Gastrocnemius medialis (tissue), 4 donors: ENCODE data around the gene HSF2BP. TPM values are rescaled to one million over a fixed set of nuclear protein-coding genes. Genes with fewer than 3 reads are reported as not detected.

Experiments
- ATAC-seq, 2 donors: fragments of 150-250 bp; one replicate each; pipeline ENCODE4 v1.9.1; 2016
- DNase-seq, 2 donors: peaks; one replicate each; pipeline ENCODE4 v3.0.0-alpha.2; 2019
- H3K27ac ChIP-seq, 4 donors: fragments of 200-600 bp; sonication (generic); 1 replicate in 1 of 4; 2 replicates in 3 of 4; pipeline ENCODE4 v1.5.1; 2016 to 2018; ENCODE audit warnings: mild to moderate bottlenecking in 2 of 4, moderate library complexity in 1 of 4
- H3K27me3 ChIP-seq, 3 donors: fragments of 200-600 bp; sonication (generic) in 2 of 3; 1 replicate in 1 of 3; 2 replicates in 2 of 3; pipeline versions ENCODE4 v1.5.1 to v1.6.0; 2016 to 2019; ENCODE audit warnings: mild to moderate bottlenecking in 1 of 3, moderate library complexity in 1 of 3
- H3K36me3 ChIP-seq, 2 donors: fragments of 200-600 bp; sonication (generic) in 1 of 2; one replicate each; pipeline ENCODE4 v1.5.1; 2017 to 2018
- H3K4me1 ChIP-seq, 2 donors: fragments of 200-600 bp; sonication (generic) in 1 of 2; one replicate each; pipeline ENCODE4 v1.5.1; 2016 to 2017; ENCODE audit warnings: mild to moderate bottlenecking in 2 of 2
- H3K4me3 ChIP-seq, 4 donors: fragments of 200-600 bp; sonication (generic) in 3 of 4; 1 replicate in 1 of 4; 2 replicates in 3 of 4; pipeline ENCODE4 v1.5.1; 2016 to 2019; ENCODE audit warnings: mild to moderate bottlenecking in 2 of 4
- H3K9me3 ChIP-seq, 3 donors: fragments of 200-600 bp; sonication (generic) in 2 of 3; 1 replicate in 1 of 3; 2 replicates in 2 of 3; pipeline ENCODE4 v1.5.1; 2016 to 2019
- CTCF ChIP-seq, 5 experiments: fragments of 450-650 bp in 3 of 5; fragments of 200-600 bp in 2 of 5; sonication (generic) in 2 of 5; IDR thresholded peaks in 4 of 5; conservative IDR thresholded peaks in 1 of 5; 1 replicate in 4 of 5; 2 replicates in 1 of 5; pipeline ENCODE4 v1.5.1; 2016 to 2019; ENCODE audit warnings: antibody characterized with exemption in 5 of 5, mild to moderate bottlenecking in 3 of 5, moderate library complexity in 3 of 5
- POLR2A ChIP-seq, 2 donors: fragments of 450-650 bp; IDR thresholded peaks; one replicate each; pipeline ENCODE4 v1.6.1; 2017; ENCODE audit warnings: antibody characterized with exemption in 2 of 2, mild to moderate bottlenecking in 2 of 2, moderate library complexity in 2 of 2
- in situ Hi-C, 4 donors: fragments of 200-750 bp; cut with MboI; loops; one replicate each; pipeline versions ENCODE4 v1.15.0 to v1.8.0; 2017; ENCODE audit warnings: low sequenced_read_pairs in 4 of 4
- intact Hi-C: fragments of 100-400 bp; cut with DNase I; formaldehyde crosslinking; loops from one replicate; pipeline ENCODE4 v1.15.1; 2023; ENCODE audit warnings: low total_unique reads
- total RNA-seq, 4 donors: library from RNA; depleted of rRNA; stranded (reverse); fragments of >200 nt; gene quantifications; one replicate each; pipeline versions ENCODE4 v1.1.0 to v1.2.3, GENCODE V29; 2016

Gene HSF2BP
- total RNA-seq, result under 1 TPM in 1 of 4 donors, not detected in 3; 0.63 TPM

- intact Hi-C loops, result loop anchor here (2.0 to 5.0 kb wide), 2 partner anchors 58 to 781 kb away; partner anchors contain the start of genes PDXK and WDR4
Measured at GRCh38 chr21:43659136-43660000, at the start of gene HSF2BP, which contains the start of gene RRP1B. TSS of gene HSF2BP (minus strand) at chr21:43659488. CDS start at chr21:43658096, 1,392 bp downstream. TSS of gene RRP1B (plus strand) at chr21:43659560. CDS start at chr21:43659665, 105 bp downstream.

GRCh38 chr21:43708745-43709381, 49.6 kb upstream of the HSF2BP start:
- H3K36me3 ChIP-seq, result no peaks in the 10 kb centered on the region
- H3K27me3 ChIP-seq, result no peaks in the 10 kb centered on the region
- H3K27ac ChIP-seq, result no peak overlapping the region
- in situ Hi-C loops, result loop anchor here in 1 of 4 donors (25.0 kb wide), 1 partner anchor 103 kb away; no protein-coding TSS in a partner anchor
- H3K4me1 ChIP-seq, result peaks cover 0 to 8% of the 10 kb centered on the region in 2 donors
- H3K9me3 ChIP-seq, result no peaks in the 10 kb centered on the region
- TF ChIP-seq CTCF (IDR thresholded peaks at IDR 0.05 in 4 of 5, conservative IDR thresholded peaks at IDR 0.05 in 1 of 5) (no peak), POLR2A (IDR thresholded peaks at IDR 0.05) (no peak)
- DNase-seq (no peak), ATAC-seq (no peak)
- no peak overlapping the region for H3K4me3 ChIP-seq
- intact Hi-C loops, result no loop called here

More at GRCh38 chr21:43659136-43660000, at the start of gene HSF2BP, which contains the start of gene RRP1B:
- Histone ChIP-seq H3K9me3 (no peaks in the 10 kb centered on the region), H3K27me3 (no peaks in the 10 kb centered on the region), H3K36me3 (peaks cover 0 to 12% of the 10 kb centered on the region in 2 donors), H3K4me1 (peaks cover 17 to 19% of the 10 kb centered on the region in 2 donors), H3K4me3 (peak within 1 kb of the TSS; percentile 74 to 98 (median 88)), H3K27ac (peak within 1 kb of the TSS; percentile 74 to 90 (median 88))
- in situ Hi-C loops, result no loop called here
- peak; percentile 92 for ATAC-seq
- DNase-seq, result peak; percentile 51 to 73
- TF ChIP-seq CTCF (IDR thresholded peaks at IDR 0.05 in 4 of 5, conservative IDR thresholded peaks at IDR 0.05 in 1 of 5) (peak in 4 of 5 experiments; percentile 7 to 37 (median 26)), POLR2A (IDR thresholded peaks at IDR 0.05) (peak; percentile 55 to 79)

- in situ Hi-C loops, result loop anchor here in 1 of 4 donors (25.0 kb wide), 1 partner anchor 105 kb away; no protein-coding TSS in a partner anchor
- TF ChIP-seq CTCF (IDR thresholded peaks at IDR 0.05 in 4 of 5, conservative IDR thresholded peaks at IDR 0.05 in 1 of 5) (no peak), POLR2A (IDR thresholded peaks at IDR 0.05) (no peak)
- no peak for ATAC-seq
- Histone ChIP-seq H3K36me3 (no peaks in the 10 kb centered on the region), H3K27ac (no peak overlapping the region), H3K4me3 (no peak overlapping the region), H3K9me3 (no peaks in the 10 kb centered on the region), H3K27me3 (no peaks in the 10 kb centered on the region), H3K4me1 (peaks cover 0 to 11% of the 10 kb centered on the region in 2 donors)
- intact Hi-C loops, result no loop called here
- no peak for DNase-seq
Measured at GRCh38 chr21:43707462-43707861, 48.2 kb upstream of the HSF2BP start.

- H3K36me3 ChIP-seq, result no peaks in the 10 kb centered on the region
- ATAC-seq (peak; percentile 46 to 58), DNase-seq (no peak)
- H3K27ac ChIP-seq, result peak overlapping the region in 2 of 4 donors; percentile 1 to 65
- H3K4me1 ChIP-seq, result peaks cover 0 to 8% of the 10 kb centered on the region in 2 donors
- in situ Hi-C loops, result loop anchor here in 1 of 4 donors (25.0 kb wide), 1 partner anchor 109 kb away; no protein-coding TSS in a partner anchor
- no peaks in the 10 kb centered on the region for H3K27me3 ChIP-seq
- TF ChIP-seq CTCF (IDR thresholded peaks at IDR 0.05 in 4 of 5, conservative IDR thresholded peaks at IDR 0.05 in 1 of 5) (no peak), POLR2A (IDR thresholded peaks at IDR 0.05) (no peak)
- H3K9me3 ChIP-seq, result no peaks in the 10 kb centered on the region
- no peak overlapping the region for H3K4me3 ChIP-seq
- intact Hi-C loops, result no loop called here
Measured at GRCh38 chr21:43703035-43703880, 44.0 kb upstream of the HSF2BP start.
